ENCODE data around the gene PNLIPRP3. TPM values are rescaled to one million over a fixed set of nuclear protein-coding genes. Genes with fewer than 3 reads are reported as not detected.

Gene PNLIPRP3
- total and polyA plus RNA-seq, 3 experiments from 2014 or later: not detected

GRCh38 chr10:116460219-116460618 lies 32.6 kb downstream of the PNLIPRP3 start:
- H3K4me1 Mint-ChIP-seq: no peaks in the 10 kb centered on the region
- H3K9me3 Mint-ChIP-seq: peaks cover 0 to 10% (median 0%) of the 10 kb centered on the region in 5 donors
- no peak overlapping the region for H3K4me3 ChIP-seq (ENCODE audit: low read length)
- H3K4me1 ChIP-seq (ENCODE audit: insufficient read depth, low read length): no peaks in the 10 kb centered on the region
- H3K27me3 ChIP-seq (ENCODE audit: insufficient read depth, low read length, poor library complexity, severe bottlenecking): no peaks in the 10 kb centered on the region
- DNase-seq: no peak
- ChIA-PET POLR2A (no interaction called here), CTCF (no interaction called here)
- H3K27me3 Mint-ChIP-seq: peaks cover 0 to 4% of the 10 kb centered on the region in 2 donors
- H3K9me3 ChIP-seq (ENCODE audit: low read length): no peaks in the 10 kb centered on the region
- no peaks in the 10 kb centered on the region for H3K36me3 ChIP-seq (ENCODE audit: insufficient read depth, low read length)
- no peaks in the 10 kb centered on the region for H3K36me3 Mint-ChIP-seq
- H3K27ac ChIP-seq (ENCODE audit: low read depth, low read length): no peak overlapping the region
- H3K4me3 Mint-ChIP-seq: no peak overlapping the region
- H3K27ac Mint-ChIP-seq: no peak overlapping the region

- no peak overlapping the region for H3K4me3 Mint-ChIP-seq
- H3K4me1 ChIP-seq (ENCODE audit: insufficient read depth, low read length): no peaks in the 10 kb centered on the region
- H3K27ac Mint-ChIP-seq: no peak overlapping the region
- DNase-seq: no peak
- H3K27me3 Mint-ChIP-seq: peaks cover 0 to 3% of the 10 kb centered on the region in 2 donors
- no peak overlapping the region for H3K27ac ChIP-seq (ENCODE audit: low read depth, low read length)
- H3K9me3 ChIP-seq (ENCODE audit: low read length): no peaks in the 10 kb centered on the region
- H3K27me3 ChIP-seq (ENCODE audit: insufficient read depth, low read length, poor library complexity, severe bottlenecking): no peaks in the 10 kb centered on the region
- H3K9me3 Mint-ChIP-seq: peaks cover 0 to 7% (median 0%) of the 10 kb centered on the region in 5 donors
- no peaks in the 10 kb centered on the region for H3K4me1 Mint-ChIP-seq
- H3K36me3 ChIP-seq (ENCODE audit: insufficient read depth, low read length): no peaks in the 10 kb centered on the region
- ChIA-PET CTCF (no interaction called here), POLR2A (no interaction called here)
- H3K4me3 ChIP-seq (ENCODE audit: low read length): no peak overlapping the region
- H3K36me3 Mint-ChIP-seq: no peaks in the 10 kb centered on the region
Observed at GRCh38 chr10:116461680-116462079, 34.0 kb downstream of the PNLIPRP3 start.

DNA sequence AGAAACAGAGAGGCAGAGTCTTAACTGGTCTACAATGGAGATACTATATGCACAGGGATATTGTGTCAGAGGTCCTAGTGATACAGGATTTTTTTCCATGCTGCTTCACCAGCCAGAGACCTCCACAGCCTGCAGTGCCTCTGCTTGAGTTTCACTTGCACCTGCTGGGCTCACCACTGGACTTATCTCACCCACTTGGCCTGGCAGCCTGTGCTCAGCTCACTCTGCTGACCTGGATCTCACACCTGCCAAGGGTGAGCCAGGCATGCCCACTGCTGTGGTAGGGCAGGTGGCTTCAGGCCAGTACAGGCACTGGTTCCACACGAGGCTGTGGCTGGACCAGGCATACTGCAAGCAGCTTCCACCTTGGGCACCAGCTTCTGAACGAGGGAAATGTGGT lies 36.6 kb downstream of the PNLIPRP3 start:
- POLR2A ChIA-PET: no interaction called here
- H3K9me3 ChIP-seq (ENCODE audit: low read length): no peaks in the 10 kb centered on the region
- CTCF ChIA-PET: no interaction called here
- H3K4me1 ChIP-seq (ENCODE audit: insufficient read depth, low read length): no peaks in the 10 kb centered on the region
- H3K27me3 ChIP-seq (ENCODE audit: insufficient read depth, low read length, poor library complexity, severe bottlenecking): no peaks in the 10 kb centered on the region
- peaks cover 0 to 2% of the 10 kb centered on the region in 2 donors for H3K27me3 Mint-ChIP-seq
- H3K4me1 Mint-ChIP-seq: no peaks in the 10 kb centered on the region
- DNase-seq: no peak
- no peaks in the 10 kb centered on the region for H3K36me3 Mint-ChIP-seq
- peaks cover 0 to 2% (median 0%) of the 10 kb centered on the region in 5 donors for H3K9me3 Mint-ChIP-seq
- no peak overlapping the region for H3K27ac ChIP-seq (ENCODE audit: low read depth, low read length)
- H3K27ac Mint-ChIP-seq: no peak overlapping the region
- no peak overlapping the region for H3K4me3 ChIP-seq (ENCODE audit: low read length)
- no peaks in the 10 kb centered on the region for H3K36me3 ChIP-seq (ENCODE audit: insufficient read depth, low read length)
- H3K4me3 Mint-ChIP-seq: no peak overlapping the region

GRCh38 chr10:116465546-116465945 lies 37.9 kb downstream of the PNLIPRP3 start:
- no peaks in the 10 kb centered on the region for H3K4me1 Mint-ChIP-seq
- no peak for DNase-seq
- no peak overlapping the region for H3K27ac Mint-ChIP-seq
- H3K36me3 ChIP-seq (ENCODE audit: insufficient read depth, low read length): no peaks in the 10 kb centered on the region
- CTCF ChIA-PET: no interaction called here
- no peaks in the 10 kb centered on the region for H3K4me1 ChIP-seq (ENCODE audit: insufficient read depth, low read length)
- H3K9me3 ChIP-seq (ENCODE audit: low read length): no peaks in the 10 kb centered on the region
- peaks cover 0 to 3% (median 0%) of the 10 kb centered on the region in 5 donors for H3K9me3 Mint-ChIP-seq
- POLR2A ChIA-PET: no interaction called here
- no peaks in the 10 kb centered on the region for H3K36me3 Mint-ChIP-seq
- no peak overlapping the region for H3K4me3 Mint-ChIP-seq
- H3K4me3 ChIP-seq (ENCODE audit: low read length): no peak overlapping the region
- H3K27me3 Mint-ChIP-seq: peaks cover 0 to 2% of the 10 kb centered on the region in 2 donors
- no peaks in the 10 kb centered on the region for H3K27me3 ChIP-seq (ENCODE audit: insufficient read depth, low read length, poor library complexity, severe bottlenecking)
- no peak overlapping the region for H3K27ac ChIP-seq (ENCODE audit: low read depth, low read length)

- Histone ChIP-seq H3K9me3 (ENCODE audit: low read length) (no peaks in the 10 kb centered on the region), H3K4me1 (ENCODE audit: insufficient read depth, low read length) (no peaks in the 10 kb centered on the region), H3K27ac (ENCODE audit: low read depth, low read length) (no peak overlapping the region), H3K4me3 (ENCODE audit: low read length) (no peak overlapping the region), H3K36me3 (ENCODE audit: insufficient read depth, low read length) (no peaks in the 10 kb centered on the region), H3K27me3 (ENCODE audit: insufficient read depth, low read length, poor library complexity, severe bottlenecking) (no peaks in the 10 kb centered on the region)
- peaks cover 0 to 3% (median 2%) of the 10 kb centered on the region in 5 donors for H3K9me3 Mint-ChIP-seq
- no peak overlapping the region for H3K27ac Mint-ChIP-seq
- CTCF ChIA-PET: no interaction called here
- H3K4me1 Mint-ChIP-seq: no peaks in the 10 kb centered on the region
- H3K36me3 Mint-ChIP-seq: no peaks in the 10 kb centered on the region
- no peak for DNase-seq
- POLR2A ChIA-PET: no interaction called here
- H3K4me3 Mint-ChIP-seq: no peak overlapping the region
- peaks cover 0 to 2% of the 10 kb centered on the region in 2 donors for H3K27me3 Mint-ChIP-seq
Observed at GRCh38 chr10:116466715-116467422, 39.2 kb downstream of the PNLIPRP3 start.

- DNase-seq: no peak
- peaks cover 0 to 6% (median 2%) of the 10 kb centered on the region in 5 donors for H3K9me3 Mint-ChIP-seq
- H3K4me3 Mint-ChIP-seq: no peak overlapping the region
- no peaks in the 10 kb centered on the region for H3K4me1 Mint-ChIP-seq
- no peaks in the 10 kb centered on the region for H3K27me3 ChIP-seq (ENCODE audit: insufficient read depth, low read length, poor library complexity, severe bottlenecking)
- no peak overlapping the region for H3K4me3 ChIP-seq (ENCODE audit: low read length)
- H3K4me1 ChIP-seq (ENCODE audit: insufficient read depth, low read length): no peaks in the 10 kb centered on the region
- no peak overlapping the region for H3K27ac Mint-ChIP-seq
- no peaks in the 10 kb centered on the region for H3K36me3 Mint-ChIP-seq
- H3K27ac ChIP-seq (ENCODE audit: low read depth, low read length): no peak overlapping the region
- no peaks in the 10 kb centered on the region for H3K9me3 ChIP-seq (ENCODE audit: low read length)
- peaks cover 0 to 2% of the 10 kb centered on the region in 2 donors for H3K27me3 Mint-ChIP-seq
- CTCF ChIA-PET: no interaction called here
- POLR2A ChIA-PET: no interaction called here
- no peaks in the 10 kb centered on the region for H3K36me3 ChIP-seq (ENCODE audit: insufficient read depth, low read length)
Observed at GRCh38 chr10:116469437-116469836, 41.8 kb downstream of the PNLIPRP3 start.

DNA sequence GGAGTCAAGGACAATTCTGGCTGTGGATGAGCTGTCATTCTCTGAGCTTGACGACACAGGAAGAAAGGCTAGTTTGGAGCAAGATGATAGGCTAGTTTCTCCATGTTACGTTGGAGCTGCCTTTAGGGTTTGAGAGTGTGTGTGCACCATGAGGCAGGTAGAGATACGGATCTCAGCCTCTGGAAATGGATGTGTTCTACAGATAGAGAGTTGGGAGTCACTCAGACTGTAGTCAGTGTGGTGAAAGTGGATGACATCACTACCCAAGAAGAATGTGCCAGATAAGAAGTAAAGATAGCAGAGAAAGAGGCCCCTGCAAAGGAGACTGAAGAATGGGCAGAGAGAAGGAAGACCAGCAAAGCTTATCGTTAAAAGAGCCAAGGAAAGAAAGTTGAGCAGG lies 42.4 kb downstream of the PNLIPRP3 start:
- H3K27ac Mint-ChIP-seq: no peak overlapping the region
- H3K9me3 Mint-ChIP-seq: peaks cover 0 to 13% (median 2%) of the 10 kb centered on the region in 5 donors
- H3K4me3 Mint-ChIP-seq: no peak overlapping the region
- Histone ChIP-seq H3K4me3 (ENCODE audit: low read length) (no peak overlapping the region), H3K4me1 (ENCODE audit: insufficient read depth, low read length) (no peaks in the 10 kb centered on the region), H3K27ac (ENCODE audit: low read depth, low read length) (no peak overlapping the region), H3K27me3 (ENCODE audit: insufficient read depth, low read length, poor library complexity, severe bottlenecking) (no peaks in the 10 kb centered on the region), H3K36me3 (ENCODE audit: insufficient read depth, low read length) (no peaks in the 10 kb centered on the region), H3K9me3 (ENCODE audit: low read length) (no peaks in the 10 kb centered on the region)
- CTCF ChIA-PET: no interaction called here
- DNase-seq: no peak
- no peaks in the 10 kb centered on the region for H3K36me3 Mint-ChIP-seq
- no peaks in the 10 kb centered on the region for H3K4me1 Mint-ChIP-seq
- no peaks in the 10 kb centered on the region for H3K27me3 Mint-ChIP-seq
- POLR2A ChIA-PET: no interaction called here

GRCh38 chr10:116470768-116471415 lies 43.2 kb downstream of the PNLIPRP3 start:
- H3K4me1 Mint-ChIP-seq: no peaks in the 10 kb centered on the region
- Histone ChIP-seq H3K4me1 (ENCODE audit: insufficient read depth, low read length) (no peaks in the 10 kb centered on the region), H3K27me3 (ENCODE audit: insufficient read depth, low read length, poor library complexity, severe bottlenecking) (no peaks in the 10 kb centered on the region), H3K4me3 (ENCODE audit: low read length) (no peak overlapping the region), H3K9me3 (ENCODE audit: low read length) (no peaks in the 10 kb centered on the region), H3K27ac (ENCODE audit: low read depth, low read length) (no peak overlapping the region), H3K36me3 (ENCODE audit: insufficient read depth, low read length) (no peaks in the 10 kb centered on the region)
- H3K4me3 Mint-ChIP-seq: no peak overlapping the region
- ChIA-PET CTCF (no interaction called here), POLR2A (no interaction called here)
- peaks cover 0 to 13% (median 2%) of the 10 kb centered on the region in 5 donors for H3K9me3 Mint-ChIP-seq
- H3K36me3 Mint-ChIP-seq: no peaks in the 10 kb centered on the region
- no peaks in the 10 kb centered on the region for H3K27me3 Mint-ChIP-seq
- no peak for DNase-seq
- H3K27ac Mint-ChIP-seq: no peak overlapping the region

All from CD8-positive, alpha-beta memory T cell (primary cell).